HuH-7 (cell line): ENCODE measurements around the gene TOR2A.
"Not testable (repeated sequence)": the region's sequence is repeated elsewhere in the genome, so short reads cannot be mapped to it uniquely, and the experiment has no call there.

ENCODE experiments used
- DNase-seq: peaks from one replicate; pipeline ENCODE4 v3.0.0; 2011; ENCODE audit warnings: low spot score

The TOR2A gene

DNA sequence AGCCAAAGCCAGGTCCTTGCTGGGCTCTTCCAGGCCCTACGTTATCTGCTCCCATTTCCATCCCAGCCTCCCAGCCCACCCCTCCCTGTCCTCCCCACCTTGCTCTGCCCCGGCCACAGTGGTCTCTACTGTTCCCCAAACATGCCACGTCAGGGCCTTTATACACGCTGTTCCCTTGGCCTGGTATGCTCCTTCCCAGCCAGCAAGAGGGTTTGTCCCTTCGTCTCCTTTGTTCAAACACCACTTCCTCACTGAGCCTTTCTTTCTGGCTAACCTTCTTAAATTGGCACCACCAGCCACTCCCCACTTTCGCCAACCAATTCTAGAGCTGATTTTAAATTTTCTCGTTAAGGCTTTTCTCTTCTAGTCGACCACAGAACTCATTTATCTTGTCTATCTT, 33.6 kb upstream of the TOR2A start:
- DNase-seq, result no peak

DNA sequence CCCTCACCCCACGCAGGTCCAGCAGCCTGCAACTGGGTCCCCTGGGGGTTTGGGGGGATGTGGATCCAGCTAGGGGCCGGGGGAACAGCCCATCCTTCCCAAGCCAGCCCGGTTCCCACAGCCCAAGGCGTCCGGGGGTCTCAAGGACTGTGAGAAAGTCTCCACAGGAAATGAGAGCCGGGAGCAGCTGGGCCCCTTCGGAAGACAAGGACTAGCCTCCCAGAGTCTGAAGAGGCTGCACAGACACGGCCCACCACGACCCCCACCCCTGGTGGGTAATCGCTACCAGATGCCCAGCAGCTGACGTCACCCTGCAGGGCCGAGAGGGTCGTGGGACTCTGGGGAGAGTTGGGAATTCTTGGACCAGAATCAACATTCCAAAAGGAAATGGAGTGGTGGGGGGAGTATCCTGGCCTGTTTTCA, 32.8 kb upstream of the TOR2A start:
- no peak for DNase-seq

DNA sequence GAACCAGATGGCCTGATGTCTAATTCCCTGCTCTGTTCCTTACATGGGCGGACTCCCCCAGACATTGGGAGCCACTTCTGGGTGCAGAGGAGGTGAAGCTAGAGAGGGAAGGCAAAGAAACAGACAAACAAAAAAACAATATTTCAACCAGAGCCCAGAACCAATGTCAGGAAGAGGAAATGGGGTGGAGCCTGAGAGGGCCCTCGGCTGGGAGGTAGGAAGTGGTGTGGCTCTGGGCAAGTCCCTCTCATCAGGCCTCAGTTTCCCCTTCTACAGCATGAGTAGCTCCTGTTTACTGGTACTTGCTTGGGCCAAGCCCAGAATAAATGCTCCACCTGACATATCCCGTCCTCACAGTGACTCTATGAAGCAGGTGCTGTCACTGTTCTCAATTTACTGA, 32.3 kb upstream of the TOR2A start:
- no peak for DNase-seq

DNA sequence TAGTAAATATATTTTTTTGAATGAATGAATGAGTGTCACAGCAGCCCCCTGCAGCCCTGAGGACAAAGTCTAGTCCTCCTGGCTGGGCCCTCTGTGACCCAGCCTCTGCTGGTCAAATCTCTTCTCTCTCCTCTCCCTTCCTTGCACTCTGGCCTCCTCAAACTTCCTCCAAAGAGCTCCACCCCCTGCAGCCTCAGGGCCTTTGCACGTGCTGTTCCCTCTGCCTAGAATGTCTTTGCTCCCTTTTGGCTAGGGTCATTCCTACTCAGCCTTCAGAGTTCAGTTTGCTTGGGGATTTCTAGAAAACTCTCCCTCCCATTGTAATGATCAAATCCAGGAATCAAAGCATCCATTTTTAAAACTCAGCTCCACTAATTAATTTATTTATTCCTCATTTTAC, 30.3 kb upstream of the TOR2A start:
- no peak for DNase-seq

DNA sequence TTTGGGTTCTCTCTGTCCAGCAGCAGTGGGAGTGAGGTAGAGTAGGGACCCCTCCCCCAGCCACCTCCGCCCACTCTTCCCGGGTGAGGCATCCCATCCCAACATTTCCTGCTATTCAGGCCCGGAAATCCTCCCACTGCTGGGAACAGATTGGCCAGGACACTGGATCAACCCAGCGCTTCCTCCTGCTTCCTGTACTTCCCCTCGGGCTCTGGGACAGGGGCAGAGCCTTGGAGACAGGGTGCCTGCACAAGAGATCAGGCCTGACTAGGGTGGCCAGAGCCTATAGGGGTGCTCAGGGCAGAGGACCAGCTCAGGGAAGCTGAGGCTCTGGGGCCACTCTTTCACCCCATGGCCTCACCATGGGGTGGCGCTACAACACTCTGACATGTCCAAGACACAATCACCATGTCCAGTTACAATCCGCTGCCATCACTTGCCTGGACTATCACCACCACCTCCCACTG, 28.9 kb upstream of the TOR2A start:
- peak; percentile 81 for DNase-seq

DNA sequence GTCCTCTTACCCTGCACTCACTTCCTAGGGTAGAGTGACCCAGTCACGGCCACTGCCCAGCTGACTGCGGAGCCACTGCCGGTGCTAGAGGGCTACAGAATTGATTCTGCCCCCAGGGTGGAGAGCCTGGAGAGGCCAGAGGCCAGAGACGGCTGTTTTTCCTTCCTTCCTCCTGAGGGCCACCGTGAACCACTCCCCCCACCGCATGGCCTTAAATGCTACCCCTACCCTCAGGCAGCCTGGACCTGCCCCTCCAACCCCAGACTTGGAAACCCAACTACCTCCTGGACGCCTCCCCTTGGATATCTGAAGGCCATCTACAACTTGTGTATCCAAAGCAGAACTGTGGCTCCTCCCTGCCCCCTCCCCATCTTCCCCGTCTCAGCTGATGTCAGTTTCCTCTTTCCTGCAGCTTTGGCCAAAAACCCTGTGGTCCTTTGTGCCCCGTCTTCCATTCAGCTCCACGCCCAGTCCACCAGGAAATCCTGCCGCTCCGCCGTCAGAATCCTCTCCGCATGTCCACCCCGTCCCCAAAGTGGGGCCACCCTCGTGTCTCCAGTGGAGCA, 27.1 kb upstream of the TOR2A start:
- DNase-seq, result no peak

DNA sequence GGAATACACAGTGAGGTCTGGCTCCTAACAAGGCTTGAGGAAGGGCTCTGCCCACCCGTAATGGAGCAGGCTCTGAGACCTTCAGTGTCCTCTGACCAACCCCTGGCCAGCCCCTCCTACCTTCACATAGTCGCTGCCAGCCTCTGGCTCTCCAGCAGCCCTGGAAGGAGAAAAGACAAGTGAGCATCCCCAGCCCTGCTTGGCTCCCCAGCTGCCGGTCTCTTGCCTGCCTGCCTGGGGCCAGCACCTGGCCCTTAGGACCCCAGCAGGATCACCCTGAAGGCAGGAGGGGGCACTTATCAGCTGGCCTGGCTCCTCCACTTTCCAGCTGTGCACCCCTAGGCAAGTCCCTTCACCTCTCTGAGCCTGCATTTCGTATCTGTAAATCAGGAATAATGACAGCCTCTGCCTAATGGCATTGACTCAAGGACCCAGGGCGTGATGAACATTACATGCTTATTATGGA, 26.4 kb upstream of the TOR2A start:
- DNase-seq, result no peak

DNA sequence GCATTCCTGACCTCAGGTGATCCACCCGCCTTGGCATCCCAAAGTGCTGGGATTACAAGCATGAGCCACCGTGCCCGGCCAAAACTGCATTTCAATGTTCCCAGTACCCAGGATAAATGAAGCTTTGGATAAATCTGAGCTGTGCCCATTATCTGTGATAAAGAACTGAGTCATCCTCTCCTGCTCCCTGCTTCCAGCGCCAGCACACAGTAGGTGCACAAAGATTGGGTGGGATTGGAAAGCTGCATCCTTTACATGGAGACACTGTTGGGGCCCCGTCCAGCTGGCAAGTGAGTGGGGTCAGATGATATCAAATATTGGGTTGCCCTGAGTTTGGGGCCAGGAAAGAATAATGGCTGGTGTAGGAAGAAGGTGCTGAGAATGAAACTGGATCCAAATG, 26.0 kb upstream of the TOR2A start:
- DNase-seq, result no peak

DNA sequence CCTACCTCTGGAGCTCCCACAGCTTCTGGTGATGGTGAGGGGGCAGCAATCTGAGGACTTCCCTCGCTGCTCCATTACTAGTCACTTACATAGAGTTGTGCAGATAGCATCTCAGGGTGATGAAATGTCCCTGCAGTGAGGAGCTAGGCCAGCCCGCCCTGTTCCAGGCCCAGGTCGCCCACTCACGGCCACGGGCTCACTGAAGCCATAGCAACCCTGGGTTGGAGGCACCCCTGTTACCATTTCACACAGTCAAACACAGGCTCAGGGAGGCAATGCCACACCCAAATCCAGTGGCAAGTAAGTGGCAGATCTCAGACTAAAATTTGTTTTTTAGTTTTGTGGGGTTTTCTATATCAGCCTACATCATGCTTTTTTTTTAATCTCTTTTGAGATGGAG, 23.7 kb upstream of the TOR2A start:
- no peak for DNase-seq

DNA sequence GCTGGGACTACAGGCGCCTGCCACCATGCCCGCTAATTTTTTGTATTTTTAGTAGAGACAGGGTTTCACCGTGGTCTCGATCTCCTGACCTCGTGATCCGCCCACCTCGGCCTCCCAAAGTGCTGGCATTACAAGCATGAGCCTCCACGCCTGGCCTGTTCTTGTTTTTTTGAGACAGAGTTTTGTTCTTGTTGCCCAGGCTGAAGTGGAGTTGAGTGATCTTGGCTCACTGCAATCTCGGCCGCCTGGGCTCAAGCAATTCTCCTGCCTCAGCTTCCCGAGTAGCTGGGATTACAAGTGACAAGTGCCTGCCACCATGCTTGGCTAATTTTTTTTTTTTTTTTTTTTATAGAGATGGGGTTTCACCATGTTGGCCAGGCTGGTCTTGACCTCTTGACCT, 21.7 kb upstream of the TOR2A start:
- DNase-seq, result not testable (repeated sequence)

DNA sequence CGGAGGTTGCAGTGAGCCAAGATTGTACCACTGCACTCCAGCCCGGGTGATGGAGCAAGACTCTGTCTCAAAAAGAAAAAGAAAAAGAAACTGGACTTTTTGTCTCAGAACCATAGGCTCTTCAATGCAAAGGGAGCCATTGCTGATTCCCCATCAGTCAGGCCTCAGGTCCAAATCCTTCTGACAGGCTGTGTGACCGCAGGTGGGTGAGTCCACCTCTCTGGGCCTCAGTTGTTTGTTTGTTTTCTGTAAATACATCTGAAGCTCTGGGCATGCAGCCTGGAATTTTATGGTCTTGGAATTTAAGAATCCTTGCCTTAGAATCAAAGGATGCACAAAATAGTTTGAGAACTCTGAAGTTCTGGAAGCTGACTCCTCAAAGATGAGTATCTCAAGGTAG, 21.1 kb upstream of the TOR2A start:
- DNase-seq, result no peak

DNA sequence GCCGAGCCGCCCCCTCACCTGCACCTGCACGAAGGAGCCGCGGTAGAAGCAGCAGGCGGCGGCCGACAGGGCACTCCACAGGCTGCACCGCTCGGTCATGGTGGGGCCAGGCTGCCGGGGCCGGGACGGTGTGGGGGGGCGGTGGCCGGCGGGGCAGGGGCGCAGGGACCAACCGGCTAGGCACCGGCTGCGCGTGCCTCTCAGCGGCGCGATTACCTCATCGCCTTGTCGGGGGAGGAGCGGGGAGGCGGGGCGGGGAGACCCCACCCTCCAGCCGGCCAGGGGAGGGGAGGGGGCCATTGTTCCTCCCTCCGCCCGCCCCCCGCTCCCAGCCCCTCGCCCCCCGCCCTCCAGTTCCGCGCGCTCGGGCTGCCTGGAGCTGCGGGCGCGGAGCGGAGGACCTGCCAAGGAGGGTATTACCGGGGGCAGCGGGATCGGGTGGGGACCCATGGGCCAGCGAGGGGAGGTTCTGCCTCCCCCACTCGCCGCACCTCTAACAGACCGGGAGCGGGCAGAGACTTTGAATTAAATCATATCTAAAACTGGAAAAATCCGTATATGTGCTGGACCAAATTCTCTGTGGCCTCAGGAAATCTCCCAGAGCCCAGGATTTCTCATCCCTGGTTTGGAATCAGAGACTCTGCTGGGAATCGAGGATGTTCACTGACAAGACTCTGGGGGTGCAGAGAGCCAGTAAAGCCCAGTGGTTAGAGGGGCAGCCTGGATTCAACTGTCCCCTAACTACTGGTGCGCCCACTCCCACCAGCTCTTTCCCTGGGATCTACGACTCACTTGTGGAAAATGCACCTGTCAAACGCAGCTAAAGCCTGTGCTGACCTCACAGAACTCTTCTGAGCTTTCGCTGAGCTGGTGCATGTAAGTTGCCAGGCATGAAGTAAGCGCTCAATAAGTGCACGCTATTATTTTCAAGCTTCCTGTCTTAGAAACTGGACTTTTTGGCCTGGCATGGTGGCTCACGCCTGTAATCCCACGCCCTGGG, 20.3 kb upstream of the TOR2A start:
- no peak for DNase-seq

DNA sequence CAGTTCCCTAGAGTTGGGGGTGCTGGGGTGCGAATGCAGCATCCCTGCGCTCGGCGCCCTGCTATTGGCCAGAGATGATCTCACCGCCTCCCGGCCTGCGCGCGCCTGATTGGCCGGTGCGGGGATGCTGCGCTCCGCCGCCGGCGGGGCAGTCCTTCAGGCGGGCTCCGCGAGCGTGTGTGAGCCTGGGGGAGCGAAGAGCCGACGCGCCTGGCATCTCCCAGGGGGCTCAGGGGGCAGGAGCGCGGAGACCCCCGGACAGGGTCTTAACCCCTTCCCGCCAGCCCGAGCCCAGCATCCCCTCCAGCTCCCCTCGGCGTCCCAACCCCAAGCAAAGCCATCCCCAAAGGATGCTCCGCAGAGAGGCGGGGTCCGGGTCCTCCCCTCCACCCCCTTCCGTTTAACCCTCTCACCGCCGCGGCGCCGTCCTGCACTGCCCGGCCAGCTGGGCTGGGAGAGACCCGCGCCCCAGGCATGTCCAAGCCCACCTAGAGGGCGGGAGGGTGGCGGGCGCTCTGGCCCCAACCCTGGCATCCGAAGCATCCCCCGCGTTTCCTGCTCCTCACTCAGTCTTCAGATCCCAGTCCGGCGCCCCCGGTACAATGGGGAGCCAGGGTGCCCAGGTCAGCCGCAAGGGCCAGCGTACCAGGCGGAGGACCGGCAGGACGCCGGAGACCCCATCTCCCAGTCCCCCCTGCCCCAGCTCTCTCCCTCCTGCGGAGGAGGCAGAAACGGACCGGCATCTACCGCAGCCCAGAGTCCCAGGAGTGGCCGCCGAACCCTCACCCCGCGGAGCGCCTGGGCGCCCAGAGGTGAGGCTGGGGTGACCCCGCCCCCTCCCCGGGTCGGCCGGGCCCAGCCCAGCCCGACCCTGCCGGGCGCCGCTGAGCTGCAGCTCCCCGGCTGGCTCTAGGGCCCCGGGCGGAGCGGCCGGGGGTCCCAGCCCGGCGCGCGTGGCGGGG, 19.3 kb upstream of the TOR2A start:
- DNase-seq, result no peak

DNA sequence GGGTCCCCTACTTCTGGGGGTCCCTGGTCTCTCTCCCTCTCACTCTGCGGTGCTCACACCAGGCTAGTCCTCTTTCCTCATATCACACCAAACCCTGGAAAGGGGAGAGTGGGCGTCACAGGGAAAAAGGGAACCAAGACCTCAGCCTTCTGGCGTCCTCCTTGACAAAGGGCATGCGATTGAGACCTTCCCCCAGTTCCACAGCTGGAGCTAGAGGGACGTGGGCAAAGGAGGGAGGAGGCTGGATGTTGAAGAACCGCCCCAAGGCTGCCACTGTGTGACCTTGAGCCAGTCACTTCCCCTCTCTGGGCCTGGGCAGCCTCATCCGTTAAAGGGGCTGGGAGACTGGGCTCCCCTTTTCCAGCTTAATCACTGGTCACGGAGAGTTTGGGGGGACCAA, 18.5 kb upstream of the TOR2A start:
- DNase-seq, result no peak

DNA sequence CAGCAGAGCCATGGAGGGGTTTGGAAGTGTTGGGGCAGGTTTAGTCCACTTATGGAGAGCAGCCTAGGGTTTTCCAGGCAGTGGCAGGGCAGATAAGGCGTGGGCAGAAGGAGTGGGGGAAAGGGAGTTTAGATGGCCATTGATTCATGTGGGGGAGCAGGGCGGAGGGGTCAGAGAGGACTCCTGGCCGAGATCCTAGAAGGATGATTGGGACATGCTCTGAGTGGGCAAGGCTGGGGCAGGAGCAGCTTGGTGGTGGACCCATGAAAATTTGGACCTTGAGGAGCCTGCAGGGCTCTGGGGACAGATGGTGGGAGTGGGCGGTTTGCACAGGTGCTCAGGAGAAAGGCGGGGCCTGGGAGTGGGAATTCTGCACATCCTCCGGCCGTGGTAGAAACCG, 18.1 kb upstream of the TOR2A start:
- no peak for DNase-seq

DNA sequence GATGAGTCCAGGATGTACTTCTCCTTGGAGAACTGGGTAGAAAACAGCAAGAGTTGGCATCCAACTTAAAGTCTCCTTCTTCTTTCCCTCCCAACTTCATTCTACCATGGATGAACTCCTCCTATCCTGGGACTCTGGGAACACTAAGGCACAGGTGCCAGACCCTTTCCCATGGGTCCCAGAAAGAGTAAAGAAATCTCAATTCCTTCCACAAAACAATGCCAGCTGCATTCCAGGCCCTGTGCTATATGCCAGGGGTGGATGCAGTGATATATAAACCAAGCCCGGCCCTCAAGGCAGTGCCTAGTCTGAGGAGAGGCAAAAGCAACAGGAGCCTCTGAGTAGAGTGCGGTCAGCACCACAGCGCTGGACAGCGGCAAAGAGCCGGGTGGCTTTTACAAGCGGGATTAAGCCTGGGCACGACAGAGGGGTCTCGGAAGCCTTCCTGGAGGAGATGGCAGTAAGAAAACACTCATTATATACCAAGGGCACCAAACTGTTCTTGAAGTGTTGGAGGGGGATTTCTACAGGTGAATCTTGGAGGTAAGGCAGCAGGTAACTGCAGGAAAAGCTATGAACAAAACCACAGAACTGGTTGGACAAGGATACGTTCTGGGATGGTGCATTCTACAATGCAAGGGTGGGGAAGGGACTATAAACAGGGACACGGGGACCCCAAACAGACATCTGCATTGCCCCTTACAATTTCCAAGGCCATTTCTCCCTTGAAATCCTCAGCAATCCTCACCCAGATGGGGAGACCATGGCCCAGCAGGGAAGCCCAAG, 16.4 kb upstream of the TOR2A start:
- DNase-seq, result peak; percentile 75

DNA sequence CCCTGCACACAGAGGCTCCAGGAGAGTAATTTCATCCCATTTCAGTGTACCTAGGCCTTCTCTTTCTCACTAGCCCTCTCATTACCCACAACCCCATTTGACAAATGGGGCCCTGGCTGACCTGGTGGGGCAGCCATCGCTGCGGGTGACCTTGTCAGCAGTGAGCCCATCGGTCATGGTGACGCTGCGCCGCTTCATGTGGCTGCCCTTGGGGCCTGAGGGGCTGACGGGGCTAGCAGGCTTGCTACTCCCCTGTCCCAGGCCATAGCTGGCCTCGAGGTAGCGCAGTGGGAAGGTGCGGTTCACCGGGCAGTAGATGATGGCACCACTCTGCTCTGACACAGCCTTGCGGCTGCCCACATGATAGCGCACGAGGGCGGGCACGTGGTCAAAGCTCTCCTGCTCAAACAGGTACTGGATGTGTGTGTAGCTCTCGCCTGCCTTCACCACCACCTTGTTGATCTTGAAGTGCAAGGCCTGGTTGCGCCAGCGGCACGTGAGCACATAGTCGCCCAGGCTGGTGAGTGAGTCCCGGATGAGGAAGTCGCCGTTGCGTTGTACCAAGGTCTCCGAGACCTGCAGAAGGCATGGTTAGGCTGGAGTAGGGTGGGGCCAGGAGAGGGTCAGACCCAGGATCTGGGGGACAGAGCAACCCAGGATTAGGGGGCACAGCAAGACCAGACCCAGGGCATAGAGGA, 14.1 kb upstream of the TOR2A start:
- no peak for DNase-seq

DNA sequence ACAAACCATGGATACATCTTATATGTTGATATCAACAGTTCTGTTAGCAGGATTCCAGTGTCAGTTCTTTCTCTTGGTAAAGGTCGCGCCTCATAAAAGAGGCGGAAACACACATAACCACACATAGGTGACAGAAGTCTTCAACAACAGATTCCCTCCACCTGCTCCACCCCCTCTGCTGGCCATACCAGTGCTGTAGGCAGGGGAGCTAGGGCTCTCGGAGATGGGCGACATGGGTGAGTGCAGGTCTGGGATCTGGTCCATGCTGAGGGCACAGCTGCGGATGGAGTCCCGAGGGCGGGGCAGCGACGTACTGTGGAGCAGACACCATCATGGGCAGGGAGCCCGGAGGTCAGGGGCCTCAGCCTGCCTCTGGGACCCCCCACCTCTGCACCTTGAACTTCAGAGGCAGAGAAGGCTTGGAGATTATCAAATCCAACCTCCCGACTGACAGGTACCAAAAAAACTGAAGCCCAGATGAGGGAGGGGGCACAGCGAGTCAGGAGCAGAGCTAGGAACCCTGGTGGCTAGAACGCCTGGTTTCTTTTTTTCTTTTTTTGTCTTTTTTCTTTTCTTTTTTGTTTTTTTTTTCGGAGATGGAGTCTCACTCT, 12.0 kb upstream of the TOR2A start:
- DNase-seq, result peak; percentile 48

DNA sequence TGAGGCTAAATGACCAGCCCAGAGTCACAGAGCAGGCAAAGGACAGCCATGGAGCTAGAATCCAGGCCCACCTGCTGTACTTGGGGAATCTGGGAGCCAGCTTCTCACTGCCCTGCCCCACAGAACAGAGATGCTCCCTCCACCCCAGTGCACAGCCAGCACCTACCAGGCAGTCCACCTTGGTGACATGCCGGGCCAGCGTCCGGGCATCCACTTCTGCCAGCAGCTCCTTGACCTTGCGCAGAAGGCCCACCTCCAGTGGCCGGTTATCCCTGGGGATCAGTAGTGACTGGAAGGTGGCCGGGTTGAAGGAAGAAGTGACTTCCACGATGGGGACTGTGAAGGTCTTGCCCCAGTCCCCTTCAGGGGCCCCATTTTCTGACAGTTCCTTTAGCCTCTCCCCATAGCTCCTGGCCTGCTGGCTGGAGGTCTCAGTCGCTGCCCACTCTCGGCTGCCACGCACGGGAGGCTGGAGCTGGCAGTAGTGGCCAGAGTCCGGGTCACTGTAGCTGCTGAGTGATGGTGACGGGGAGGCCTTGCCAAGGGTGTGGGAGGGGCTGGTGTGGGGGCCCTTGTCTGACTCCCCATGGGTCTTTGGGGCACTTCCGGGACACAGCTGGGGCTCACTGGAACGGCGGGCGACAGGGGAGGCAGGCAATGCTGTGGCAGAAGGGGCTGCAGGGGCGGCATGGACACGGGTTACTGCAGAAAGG, 9.5 kb upstream of the TOR2A start:
- no peak for DNase-seq
